Testis (tissue), 2 donors: ENCODE data around the gene UNC13D.

Experiments used
- POLR2A ChIP-seq: fragments of 450-650 bp; IDR thresholded peaks from one replicate; pipeline ENCODE4 v1.6.1; 2017; ENCODE audit warnings: antibody characterized with exemption, mild to moderate bottlenecking, moderate library complexity
- TF ChIP-seq, protein P1 (sequence below), 3 experiments: fragments of 450-650 bp in 2 of 3; fragments of 200-600 bp in 1 of 3; sonication (generic) in 1 of 3; IDR thresholded peaks; one replicate each; pipeline ENCODE4 v1.5.1; 2016 to 2019; ENCODE audit warnings: antibody characterized with exemption in 3 of 3, mild to moderate bottlenecking in 2 of 3, moderate library complexity in 1 of 3

DNA sequence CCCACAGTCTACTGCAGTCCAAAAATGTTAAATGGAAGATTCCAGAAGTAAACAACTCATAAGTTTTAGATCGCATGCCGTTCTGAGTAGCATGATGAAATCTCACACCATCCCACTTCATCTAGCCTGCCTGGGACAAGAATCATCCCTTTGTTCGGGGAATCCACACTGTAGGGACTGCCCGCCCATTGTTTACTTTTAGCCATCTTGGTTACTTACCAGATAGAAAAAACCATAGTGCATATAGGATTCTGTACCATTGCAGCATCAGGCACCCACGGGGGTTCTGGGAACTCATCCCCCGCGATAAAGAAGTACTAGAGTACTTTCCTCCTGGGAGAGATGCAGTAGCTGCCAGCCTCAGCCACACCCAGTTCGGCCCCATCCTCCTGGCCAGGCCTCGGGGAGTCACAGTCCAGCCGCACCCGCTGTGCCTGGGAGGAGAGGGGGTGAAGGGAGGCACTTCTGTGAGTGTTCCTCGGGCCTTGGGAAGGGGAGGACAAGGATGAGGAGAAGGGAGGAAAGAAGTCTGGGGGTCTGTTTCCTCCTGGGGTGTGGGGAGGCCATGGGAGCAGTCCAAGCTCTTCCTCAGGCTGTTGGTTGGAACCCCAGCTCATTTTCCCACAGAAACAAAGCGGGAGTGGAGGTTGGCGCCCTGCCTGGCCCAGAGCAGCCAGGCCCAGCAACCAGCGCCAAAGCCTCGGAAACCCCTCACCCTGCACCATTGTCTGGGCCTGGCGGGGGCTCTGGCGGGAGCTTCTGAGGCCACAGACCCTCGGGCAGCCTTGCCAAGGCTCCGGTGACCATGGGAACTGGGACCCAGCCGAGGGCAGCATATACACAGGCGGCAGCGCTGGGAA is 25.3 kb upstream of the UNC13D start:
- TF ChIP-seq, protein P1, sequence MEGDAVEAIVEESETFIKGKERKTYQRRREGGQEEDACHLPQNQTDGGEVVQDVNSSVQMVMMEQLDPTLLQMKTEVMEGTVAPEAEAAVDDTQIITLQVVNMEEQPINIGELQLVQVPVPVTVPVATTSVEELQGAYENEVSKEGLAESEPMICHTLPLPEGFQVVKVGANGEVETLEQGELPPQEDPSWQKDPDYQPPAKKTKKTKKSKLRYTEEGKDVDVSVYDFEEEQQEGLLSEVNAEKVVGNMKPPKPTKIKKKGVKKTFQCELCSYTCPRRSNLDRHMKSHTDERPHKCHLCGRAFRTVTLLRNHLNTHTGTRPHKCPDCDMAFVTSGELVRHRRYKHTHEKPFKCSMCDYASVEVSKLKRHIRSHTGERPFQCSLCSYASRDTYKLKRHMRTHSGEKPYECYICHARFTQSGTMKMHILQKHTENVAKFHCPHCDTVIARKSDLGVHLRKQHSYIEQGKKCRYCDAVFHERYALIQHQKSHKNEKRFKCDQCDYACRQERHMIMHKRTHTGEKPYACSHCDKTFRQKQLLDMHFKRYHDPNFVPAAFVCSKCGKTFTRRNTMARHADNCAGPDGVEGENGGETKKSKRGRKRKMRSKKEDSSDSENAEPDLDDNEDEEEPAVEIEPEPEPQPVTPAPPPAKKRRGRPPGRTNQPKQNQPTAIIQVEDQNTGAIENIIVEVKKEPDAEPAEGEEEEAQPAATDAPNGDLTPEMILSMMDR (IDR thresholded peaks at IDR 0.05), result no peak
- no peak for TF ChIP-seq POLR2A
